Measurements from ENCODE around the gene PRKCSH. TPM values are rescaled to one million over a fixed set of nuclear protein-coding genes. Genes with fewer than 3 reads are reported as not detected.
A peak's percentile ranks its signal among the peaks of the same experiment; 100 is the strongest.

The PRKCSH gene
- total RNA-seq, 1 experiment from 2014 or later, result 431 TPM

- Histone ChIP-seq H3K79me2 (ENCODE audit: insufficient read depth, low read length) (no peaks in the 10 kb centered on the region), H3K9me3 (ENCODE audit: control insufficient read depth, low read depth, low read length) (no peaks in the 10 kb centered on the region), H2BK15ac (ENCODE audit: low read depth, low read length) (no peak overlapping the region), H4K91ac (ENCODE audit: insufficient read length, low read depth, low read length) (no peak overlapping the region), H2BK120ac (ENCODE audit: low read depth, low read length, poor library complexity, severe bottlenecking) (no peak overlapping the region), H3T11ph (ENCODE audit: low read length) (no peak overlapping the region), H3K4me1 (ENCODE audit: insufficient read depth, low read length) (no peaks in the 10 kb centered on the region), H2BK20ac (ENCODE audit: low read depth, low read length, poor library complexity, severe bottlenecking) (no peak overlapping the region), H3K27ac (ENCODE audit: insufficient read length, low read depth, low read length) (no peak overlapping the region), H2AFZ (ENCODE audit: low read length) (no peak overlapping the region), H2BK12ac (ENCODE audit: insufficient read length, low read depth, low read length) (no peak overlapping the region), H3K27me3 (ENCODE audit: insufficient read depth, low read length) (peaks cover 12% of the 10 kb centered on the region; the same call in 1 of the 2 replicates), H4K20me1 (ENCODE audit: control insufficient read depth, insufficient read depth, insufficient read length) (no peaks in the 10 kb centered on the region), H3K4me2 (ENCODE audit: insufficient read depth, insufficient read length, low read length) (peak overlapping the region; percentile 36), H3K23ac (ENCODE audit: insufficient read length, low read depth, low read length) (no peak overlapping the region), H3K18ac (ENCODE audit: insufficient read length, low read depth, low read length) (no peak overlapping the region), H3K56ac (ENCODE audit: insufficient read length, low read depth, low read length) (no peak overlapping the region), H2BK5ac (ENCODE audit: insufficient read length, low read length) (no peak overlapping the region), H2AK5ac (ENCODE audit: insufficient read length, low read length) (no peak overlapping the region), H3K9ac (ENCODE audit: extremely low read depth, insufficient read length, low read length) (no peak overlapping the region), H3K79me1 (ENCODE audit: insufficient read depth, low read depth, low read length, poor library complexity, severe bottlenecking) (no peaks in the 10 kb centered on the region), H4K8ac (replicated peaks; ENCODE audit: insufficient read length, low read depth, low read length) (no peak overlapping the region), H3K14ac (ENCODE audit: insufficient read depth, low read length) (peak overlapping the region; percentile 83; the same call in 1 of the 2 replicates), H3K4ac (ENCODE audit: low read depth, low read length) (no peak overlapping the region), H3K23me2 (ENCODE audit: insufficient read length, low read depth, low read length, poor library complexity, severe bottlenecking) (peaks cover 7% of the 10 kb centered on the region), H4K5ac (ENCODE audit: insufficient read length, low read depth, low read length) (no peak overlapping the region)
- Mint-ChIP-seq H3K4me1 (peaks cover 4 to 18% of the 10 kb centered on the region in 2 experiments; a peak in 3 of 4 replicates), H3K4me3 (peak overlapping the region; percentile 54 to 68), H3K36me3 (ENCODE audit: insufficient read depth in 1 of 3, low read depth in 3 of 3) (no peaks in the 10 kb centered on the region; a peak in 1 of 7 replicates), H3K9me3 (peaks cover 0 to 4% of the 10 kb centered on the region in 2 experiments; a peak in 3 of 5 replicates), H3K27ac (no peak overlapping the region), H3K27me3 (ENCODE audit: low read depth) (peaks cover 42% of the 10 kb centered on the region)
- WGBS (ENCODE audit: extremely low coverage, insufficient read length, low lambda C conversion rate), result no CpG with 5 or more reads among the region's 62 CpGs
- no peak for TF ChIP-seq CTCF (conservative IDR thresholded peaks at IDR 0.05)
- DNase-seq, result peak; percentile 92
Observed at GRCh38 chr19:11479090-11479897, 43.9 kb downstream of the PRKCSH start.

All from H9 (cell line).